ENCODE measurements around the gene STAC. TPM values are rescaled to one million over a fixed set of nuclear protein-coding genes. Genes with fewer than 3 reads are reported as not detected.
"Not testable (repeated sequence)": the region's sequence is repeated elsewhere in the genome, so short reads cannot be mapped to it uniquely, and the experiment has no call there.

The STAC gene
- total RNA-seq, 3 donors from 2014 or later = 0.43 to 4.5 TPM; not detected in 1

DNA sequence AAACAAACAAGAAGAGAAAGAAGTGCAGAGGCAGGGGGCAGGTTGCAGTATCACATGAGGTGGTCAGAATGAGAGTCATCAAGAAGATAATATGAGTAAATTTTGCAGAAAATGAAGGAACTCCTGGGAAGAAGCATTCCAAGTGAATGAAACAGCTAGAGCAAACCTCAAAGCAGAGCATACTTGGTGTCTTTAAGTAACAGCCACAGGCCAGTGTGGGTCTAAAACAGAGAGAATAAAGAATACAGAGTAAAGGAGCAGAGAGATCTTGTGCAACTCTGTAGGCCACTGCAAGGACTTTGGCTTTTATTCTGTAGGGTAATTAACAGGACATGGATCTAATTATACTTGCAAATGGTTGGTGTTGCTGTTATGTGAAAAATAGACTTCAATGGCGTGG lies 81.3 kb downstream of the STAC start:
- DNase-seq (no peak), ATAC-seq (no peak)
- Histone ChIP-seq H3K36me3 (ENCODE audit: low read depth) (no peaks in the 10 kb centered on the region), H3K4me1 (ENCODE audit: low read depth) (no peaks in the 10 kb centered on the region), H3K4me3 (no peak overlapping the region), H3K9me3 (peaks cover 6% of the 10 kb centered on the region)
- TF ChIP-seq, protein P1, sequence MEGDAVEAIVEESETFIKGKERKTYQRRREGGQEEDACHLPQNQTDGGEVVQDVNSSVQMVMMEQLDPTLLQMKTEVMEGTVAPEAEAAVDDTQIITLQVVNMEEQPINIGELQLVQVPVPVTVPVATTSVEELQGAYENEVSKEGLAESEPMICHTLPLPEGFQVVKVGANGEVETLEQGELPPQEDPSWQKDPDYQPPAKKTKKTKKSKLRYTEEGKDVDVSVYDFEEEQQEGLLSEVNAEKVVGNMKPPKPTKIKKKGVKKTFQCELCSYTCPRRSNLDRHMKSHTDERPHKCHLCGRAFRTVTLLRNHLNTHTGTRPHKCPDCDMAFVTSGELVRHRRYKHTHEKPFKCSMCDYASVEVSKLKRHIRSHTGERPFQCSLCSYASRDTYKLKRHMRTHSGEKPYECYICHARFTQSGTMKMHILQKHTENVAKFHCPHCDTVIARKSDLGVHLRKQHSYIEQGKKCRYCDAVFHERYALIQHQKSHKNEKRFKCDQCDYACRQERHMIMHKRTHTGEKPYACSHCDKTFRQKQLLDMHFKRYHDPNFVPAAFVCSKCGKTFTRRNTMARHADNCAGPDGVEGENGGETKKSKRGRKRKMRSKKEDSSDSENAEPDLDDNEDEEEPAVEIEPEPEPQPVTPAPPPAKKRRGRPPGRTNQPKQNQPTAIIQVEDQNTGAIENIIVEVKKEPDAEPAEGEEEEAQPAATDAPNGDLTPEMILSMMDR (IDR thresholded peaks at IDR 0.05) = no peak
- intact Hi-C loops (cut with DNase I, micrococcal nuclease) = no loop called here

GRCh38 chr3:36472045-36472444 lies 91.7 kb downstream of the STAC start:
- ATAC-seq; H3K36me3 ChIP-seq (ENCODE audit: low read depth); intact Hi-C loops (cut with DNase I, micrococcal nuclease); DNase-seq; H3K9me3 ChIP-seq; H3K4me3 ChIP-seq; H3K4me1 ChIP-seq (ENCODE audit: low read depth): not testable (repeated sequence)

DNA sequence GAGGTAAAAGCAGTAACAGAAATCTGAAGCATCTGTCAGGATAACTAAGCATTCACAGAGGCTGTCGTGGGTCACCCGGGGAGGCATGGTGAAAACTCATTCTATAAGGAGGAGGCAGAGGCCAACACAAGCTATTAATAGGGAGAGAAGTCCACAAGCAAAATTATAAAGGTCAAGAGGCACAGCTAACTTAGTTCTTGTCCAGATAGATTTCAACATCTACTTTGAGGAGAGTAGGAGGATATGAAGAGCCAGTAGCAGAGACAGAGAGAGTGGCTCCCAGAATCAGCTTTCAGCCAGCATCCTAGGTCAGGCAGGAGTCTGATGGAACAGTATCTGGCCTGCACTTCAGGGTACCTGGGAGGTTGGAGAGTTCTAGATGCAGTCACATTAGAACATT lies 95.3 kb downstream of the STAC start:
- TF ChIP-seq, protein P1 (IDR thresholded peaks at IDR 0.05) = no peak
- DNase-seq = no peak
- H3K36me3 ChIP-seq (ENCODE audit: low read depth) = no peaks in the 10 kb centered on the region
- ATAC-seq = no peak
- H3K4me3 ChIP-seq = no peak overlapping the region
- no peaks in the 10 kb centered on the region for H3K9me3 ChIP-seq
- intact Hi-C loops (cut with DNase I, micrococcal nuclease) = no loop called here
- no peaks in the 10 kb centered on the region for H3K4me1 ChIP-seq (ENCODE audit: low read depth)

- intact Hi-C loops (cut with DNase I, micrococcal nuclease) = no loop called here
- Histone ChIP-seq H3K36me3 (ENCODE audit: low read depth) (no peaks in the 10 kb centered on the region), H3K9me3 (no peaks in the 10 kb centered on the region), H3K4me3 (no peak overlapping the region), H3K4me1 (ENCODE audit: low read depth) (no peaks in the 10 kb centered on the region)
- no peak for DNase-seq
- TF ChIP-seq, protein P1 (IDR thresholded peaks at IDR 0.05) = no peak
- no peak for ATAC-seq
Observed at GRCh38 chr3:36476286-36476942, 96.1 kb downstream of the STAC start.

DNA sequence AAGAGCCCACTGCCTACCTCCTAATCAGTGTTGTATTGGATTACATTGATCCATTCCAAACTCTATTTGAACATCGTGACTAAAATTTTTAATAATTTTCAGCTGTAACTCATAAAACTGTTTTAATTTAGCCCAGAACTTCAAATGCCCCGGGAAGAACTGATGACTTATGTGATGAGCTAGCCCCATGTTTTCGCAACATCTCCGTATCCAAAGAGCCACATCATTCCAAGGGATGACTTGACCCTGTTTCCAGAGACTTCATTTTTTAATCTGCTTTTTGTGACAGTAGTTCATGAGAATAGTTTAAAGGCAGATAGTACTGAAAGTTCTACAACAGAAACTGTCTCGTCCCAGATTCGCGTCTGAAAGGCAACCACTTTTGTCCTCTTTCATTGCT lies 97.4 kb downstream of the STAC start:
- intact Hi-C loops (cut with DNase I, micrococcal nuclease) = no loop called here
- DNase-seq = no peak
- TF ChIP-seq, protein P1 (IDR thresholded peaks at IDR 0.05) = no peak
- Histone ChIP-seq H3K9me3 (no peaks in the 10 kb centered on the region), H3K4me3 (no peak overlapping the region), H3K4me1 (ENCODE audit: low read depth) (no peaks in the 10 kb centered on the region), H3K36me3 (ENCODE audit: low read depth) (no peaks in the 10 kb centered on the region)
- no peak for ATAC-seq

DNA sequence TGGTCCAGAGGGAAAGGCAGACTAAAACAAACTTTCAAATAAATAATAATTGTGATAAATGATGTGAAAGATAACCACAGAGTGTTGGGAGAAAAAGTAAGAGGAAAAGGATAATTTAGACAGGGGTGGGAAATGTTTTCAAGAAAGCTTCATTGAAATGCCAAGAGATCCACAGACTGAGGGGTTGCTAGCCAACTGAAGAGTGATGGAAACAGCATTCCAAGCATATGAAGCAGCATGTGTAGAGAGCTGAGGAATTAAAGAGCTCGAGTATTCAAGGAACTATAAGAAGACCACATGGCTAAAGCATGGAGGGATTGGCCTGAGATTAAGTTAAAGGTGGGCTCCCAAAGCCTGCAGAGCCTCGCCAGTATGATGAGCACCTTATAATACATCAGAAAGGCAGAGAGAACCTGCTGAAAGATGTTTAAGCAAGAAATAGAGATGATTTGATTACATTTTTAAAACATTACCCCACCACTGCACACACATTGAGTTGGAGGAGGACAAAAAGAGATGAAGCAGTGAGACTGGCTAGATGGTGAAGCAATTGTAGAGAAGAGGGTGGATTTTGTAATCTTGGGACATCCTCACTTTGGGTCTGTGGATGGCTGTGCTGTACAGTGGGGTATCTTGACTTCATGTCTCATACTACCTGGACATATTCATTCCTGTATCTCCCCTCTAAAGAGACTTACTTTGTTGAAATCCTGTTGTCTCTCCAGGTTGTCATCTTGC lies 100.8 kb downstream of the STAC start:
- DNase-seq (no peak), ATAC-seq (no peak)
- TF ChIP-seq, protein P1 (IDR thresholded peaks at IDR 0.05) = no peak
- intact Hi-C loops (cut with DNase I, micrococcal nuclease) = no loop called here
- Histone ChIP-seq H3K36me3 (ENCODE audit: low read depth) (no peaks in the 10 kb centered on the region), H3K9me3 (no peaks in the 10 kb centered on the region), H3K4me3 (no peak overlapping the region), H3K4me1 (ENCODE audit: low read depth) (no peaks in the 10 kb centered on the region)
